ENCODE results near the gene PHC2. TPM values are rescaled to one million over a fixed set of nuclear protein-coding genes. Genes with fewer than 3 reads are reported as not detected.

PHC2 gene
- total RNA-seq, 4 donors from 2014 or later: 118 to 164 (median 139) TPM

DNA sequence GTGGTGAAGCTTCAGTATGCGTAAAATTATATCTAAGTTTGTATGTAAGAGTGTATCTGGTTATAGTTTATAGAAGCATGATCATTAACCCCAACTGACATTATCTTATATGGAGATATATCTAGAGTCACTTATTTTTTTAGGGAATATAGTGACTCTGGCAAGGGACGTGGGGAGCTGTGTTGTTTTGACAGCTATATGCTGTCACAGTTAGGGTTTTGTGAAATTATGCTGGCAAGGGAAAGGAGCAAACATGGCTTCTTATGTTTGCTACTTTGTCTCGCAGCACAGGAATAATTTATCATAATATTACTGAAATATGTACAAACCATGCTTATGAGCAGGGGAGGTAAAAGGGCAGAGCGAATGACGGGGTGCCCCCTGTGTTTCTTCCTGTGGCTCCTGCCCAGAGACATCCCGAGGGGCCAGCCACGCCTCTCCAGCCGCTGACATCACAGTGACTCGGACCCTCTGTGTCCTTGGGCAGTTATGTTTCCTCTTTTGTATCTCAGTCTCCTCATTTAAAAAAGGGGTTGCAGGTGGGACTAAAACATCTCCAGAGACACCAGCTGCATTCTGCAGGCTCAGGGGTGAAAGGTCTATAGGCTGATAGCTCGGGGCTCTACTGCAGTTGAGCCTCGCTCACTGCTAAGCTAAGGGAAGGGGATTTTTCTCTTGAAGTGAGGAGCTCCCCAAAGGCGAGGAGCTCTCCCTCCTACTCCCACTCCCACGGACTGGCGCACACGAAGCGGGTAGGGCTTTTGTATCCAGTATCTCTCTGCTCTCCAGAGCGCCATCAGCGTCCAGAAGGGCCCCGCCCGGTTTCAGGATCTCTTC lies 124.9 kb downstream of the PHC2 start:
- TF ChIP-seq CTCF (IDR thresholded peaks at IDR 0.05; ENCODE audit: low read depth): no peak

DNA sequence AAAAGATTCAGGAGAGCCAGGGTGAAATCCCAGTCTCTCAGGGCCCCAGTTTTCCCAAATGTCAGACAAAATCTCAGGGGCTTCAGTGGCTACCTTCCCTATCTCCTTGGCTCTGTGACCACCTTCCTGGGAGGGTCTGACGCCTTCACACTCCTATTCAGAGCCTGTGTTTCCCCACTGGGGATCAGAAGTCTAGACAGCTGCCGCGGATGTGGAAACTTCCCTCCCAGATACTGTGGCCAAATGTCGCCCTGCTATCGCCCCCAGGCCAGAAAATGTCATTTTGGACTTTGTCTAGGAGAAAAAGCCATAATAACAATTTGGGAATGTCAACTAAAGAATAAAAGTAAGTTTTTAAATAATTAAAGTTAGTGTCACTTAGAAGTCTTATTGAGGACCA lies 125.9 kb downstream of the PHC2 start:
- TF ChIP-seq CTCF (IDR thresholded peaks at IDR 0.05; ENCODE audit: low read depth): no peak

- no peak for TF ChIP-seq CTCF (IDR thresholded peaks at IDR 0.05; ENCODE audit: low read depth)
Measured at GRCh38 chr1:33302325-33302724, 128.6 kb downstream of the PHC2 start.

- TF ChIP-seq CTCF (IDR thresholded peaks at IDR 0.05; ENCODE audit: low read depth): no peak
Measured at GRCh38 chr1:33301273-33301984, 129.5 kb downstream of the PHC2 start.

DNA sequence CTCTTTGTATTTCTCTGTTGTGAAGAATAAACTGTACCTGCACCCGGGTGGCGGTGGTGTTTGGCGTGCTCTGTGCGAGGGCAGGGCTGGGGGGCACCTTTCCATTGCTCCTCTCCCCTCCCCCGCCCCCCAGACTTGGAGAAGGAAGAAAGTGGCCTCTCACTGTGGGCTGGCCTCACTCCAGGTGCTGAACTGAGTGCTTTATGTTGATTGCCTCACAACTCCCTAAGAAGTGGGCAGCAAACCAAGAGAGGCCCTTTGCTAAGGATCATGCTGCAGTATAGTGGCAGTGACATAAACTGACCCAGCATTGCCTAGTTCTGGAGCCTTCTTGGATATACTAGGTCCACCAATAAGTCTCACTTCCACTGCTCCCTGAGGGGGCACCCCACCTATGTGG lies 130.2 kb downstream of the PHC2 start:
- TF ChIP-seq CTCF (IDR thresholded peaks at IDR 0.05; ENCODE audit: low read depth): no peak

DNA sequence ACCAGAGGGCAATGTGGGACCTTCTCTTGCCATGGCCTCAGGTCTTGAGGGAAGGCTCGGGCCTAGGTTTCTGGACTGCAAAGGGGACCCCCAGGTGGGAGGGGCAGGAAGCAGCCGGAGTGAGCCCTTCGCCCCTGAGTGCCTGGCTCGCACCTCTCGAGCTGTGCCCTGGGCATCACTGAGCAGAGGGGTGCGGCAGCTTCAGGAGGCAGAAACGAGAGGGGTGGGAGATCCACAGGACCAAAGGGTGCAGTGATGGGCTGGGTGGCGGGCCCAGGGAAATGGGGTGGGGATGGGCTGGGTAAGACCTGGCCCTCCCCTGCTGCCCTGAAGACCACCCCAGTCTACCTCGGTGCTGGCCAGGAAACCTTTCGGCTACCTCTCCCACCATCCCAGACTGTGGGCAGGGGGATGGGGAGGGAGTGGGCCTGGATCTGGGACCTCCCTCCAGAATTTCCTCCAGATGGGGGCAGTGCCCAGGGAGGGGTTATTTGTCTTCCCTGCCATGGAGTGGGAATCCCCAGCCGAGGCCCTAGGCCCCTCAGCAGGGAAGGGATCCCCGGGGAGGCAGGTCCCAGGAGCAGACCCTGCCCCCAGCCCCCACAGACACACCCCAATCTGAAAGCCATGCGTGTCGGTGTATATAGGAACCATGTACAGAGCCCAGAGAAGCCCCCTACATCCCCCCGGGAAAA lies 131.3 kb downstream of the PHC2 start:
- no peak for TF ChIP-seq CTCF (IDR thresholded peaks at IDR 0.05; ENCODE audit: low read depth)

Measured in subcutaneous adipose tissue (tissue), 4 donors.